OCI-LY7 (cell line): ENCODE results near the gene SLC25A47.

Experiments
- EZH2phosphoT487 ChIP-seq: fragments of 200-600 bp; sonication (generic); IDR thresholded peaks from 2 replicates; pipeline ENCODE4 v1.6.1; 2018; ENCODE audit warnings: low read depth, borderline replicate concordance, mild to moderate bottlenecking, mixed run types, antibody characterized with exemption, low read length, moderate library complexity, mixed read lengths
- TF ChIP-seq, protein P1 (sequence below): fragments of 200-600 bp; sonication (generic); conservative IDR thresholded peaks from 2 replicates; pipeline ENCODE4 v1.5.1; 2014; ENCODE audit warnings: mild to moderate bottlenecking, antibody characterized with exemption, low read length, moderate library complexity, mixed read lengths

DNA sequence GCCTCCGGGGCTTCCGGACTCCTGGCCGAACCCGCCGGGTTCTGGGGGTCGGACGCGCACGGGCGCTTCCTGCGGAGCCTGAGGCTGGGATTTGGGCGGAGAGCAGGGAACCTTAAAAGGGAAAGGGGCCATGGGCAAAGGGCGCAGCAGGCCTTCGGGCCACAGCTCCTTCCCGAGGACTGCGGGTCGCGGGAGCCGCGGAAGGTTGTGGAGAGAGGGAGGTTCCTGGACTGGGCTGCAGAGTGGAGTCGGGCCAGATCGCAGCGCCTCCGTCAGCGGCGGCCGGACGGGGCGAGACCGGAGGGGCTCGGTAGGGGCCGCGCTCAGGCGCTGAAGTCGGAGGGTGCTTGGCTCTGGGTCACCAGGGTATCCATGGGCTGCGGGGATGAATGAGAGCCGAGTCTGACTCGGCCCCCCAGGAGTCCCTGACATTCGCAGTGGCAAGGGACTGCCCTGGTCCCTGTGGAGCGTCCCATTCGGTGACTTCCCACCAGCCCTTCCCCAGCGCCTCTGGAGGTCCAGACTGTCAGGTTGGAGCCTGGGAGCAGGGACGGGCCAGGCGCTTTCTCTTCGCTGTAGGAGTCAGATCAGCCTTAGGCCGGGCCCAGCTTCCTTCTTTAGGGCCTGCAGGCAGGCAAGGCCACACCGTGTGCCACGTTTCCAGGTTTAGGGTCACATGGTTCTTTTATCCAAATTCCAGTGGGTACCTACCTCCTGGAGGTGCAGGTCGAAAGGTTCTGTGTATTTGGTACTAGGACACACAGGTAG is 16.0 kb upstream of the SLC25A47 start:
- TF ChIP-seq EZH2phosphoT487, result no peak
- TF ChIP-seq, protein P1, sequence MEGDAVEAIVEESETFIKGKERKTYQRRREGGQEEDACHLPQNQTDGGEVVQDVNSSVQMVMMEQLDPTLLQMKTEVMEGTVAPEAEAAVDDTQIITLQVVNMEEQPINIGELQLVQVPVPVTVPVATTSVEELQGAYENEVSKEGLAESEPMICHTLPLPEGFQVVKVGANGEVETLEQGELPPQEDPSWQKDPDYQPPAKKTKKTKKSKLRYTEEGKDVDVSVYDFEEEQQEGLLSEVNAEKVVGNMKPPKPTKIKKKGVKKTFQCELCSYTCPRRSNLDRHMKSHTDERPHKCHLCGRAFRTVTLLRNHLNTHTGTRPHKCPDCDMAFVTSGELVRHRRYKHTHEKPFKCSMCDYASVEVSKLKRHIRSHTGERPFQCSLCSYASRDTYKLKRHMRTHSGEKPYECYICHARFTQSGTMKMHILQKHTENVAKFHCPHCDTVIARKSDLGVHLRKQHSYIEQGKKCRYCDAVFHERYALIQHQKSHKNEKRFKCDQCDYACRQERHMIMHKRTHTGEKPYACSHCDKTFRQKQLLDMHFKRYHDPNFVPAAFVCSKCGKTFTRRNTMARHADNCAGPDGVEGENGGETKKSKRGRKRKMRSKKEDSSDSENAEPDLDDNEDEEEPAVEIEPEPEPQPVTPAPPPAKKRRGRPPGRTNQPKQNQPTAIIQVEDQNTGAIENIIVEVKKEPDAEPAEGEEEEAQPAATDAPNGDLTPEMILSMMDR, result no peak
